ENCODE measurements around the gene AOPEP. TPM values are rescaled to one million over a fixed set of nuclear protein-coding genes. Genes with fewer than 3 reads are reported as not detected.

Gene AOPEP
- total RNA-seq, 1 donor from 2014 or later, result 24.8 TPM

DNA sequence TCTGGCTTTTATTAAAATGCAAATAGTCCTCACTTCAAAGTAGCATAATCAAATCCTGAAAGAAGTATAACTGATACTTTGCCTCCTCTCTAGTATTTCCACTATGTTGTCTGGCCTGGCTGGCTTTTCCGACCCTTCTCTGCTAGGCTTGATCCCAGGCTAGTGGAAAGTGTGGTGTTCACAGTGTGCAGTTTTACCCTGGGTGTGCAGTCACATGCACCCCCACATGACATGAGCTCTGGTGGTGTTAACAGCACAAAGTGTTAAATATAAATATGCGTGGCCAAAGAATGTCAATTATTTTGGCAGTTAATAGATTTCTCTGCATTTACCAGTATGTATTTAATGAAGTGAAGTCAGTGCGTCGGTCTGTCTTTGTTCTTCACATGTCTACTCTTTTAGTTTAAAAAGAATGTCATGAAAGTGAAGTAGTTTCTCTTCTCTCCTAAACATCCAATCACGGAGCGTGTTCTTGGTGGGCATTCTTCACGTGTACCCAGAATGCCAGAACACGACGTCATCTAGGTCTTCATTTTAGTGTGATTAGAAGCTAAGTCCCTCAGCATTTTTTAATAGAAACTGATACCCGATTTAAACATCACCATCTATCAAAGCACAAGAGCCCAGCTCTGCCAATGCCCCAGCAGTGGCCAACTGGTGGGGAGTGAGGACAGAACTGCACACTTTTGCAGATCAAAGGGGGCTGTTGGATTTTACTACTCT lies 304.6 kb downstream of the AOPEP start:
- Mint-ChIP-seq H3K27me3 (ENCODE audit: low read depth) (no peaks in the 10 kb centered on the region), H3K4me1 (peaks cover 20% of the 10 kb centered on the region), H3K36me3 (ENCODE audit: low read depth) (peaks cover 2% of the 10 kb centered on the region), H3K4me3 (no peak overlapping the region), H3K27ac (ENCODE audit: unreplicated experiment) (no peak overlapping the region), H3K9me3 (no peaks in the 10 kb centered on the region)
- TF ChIP-seq, protein P1, sequence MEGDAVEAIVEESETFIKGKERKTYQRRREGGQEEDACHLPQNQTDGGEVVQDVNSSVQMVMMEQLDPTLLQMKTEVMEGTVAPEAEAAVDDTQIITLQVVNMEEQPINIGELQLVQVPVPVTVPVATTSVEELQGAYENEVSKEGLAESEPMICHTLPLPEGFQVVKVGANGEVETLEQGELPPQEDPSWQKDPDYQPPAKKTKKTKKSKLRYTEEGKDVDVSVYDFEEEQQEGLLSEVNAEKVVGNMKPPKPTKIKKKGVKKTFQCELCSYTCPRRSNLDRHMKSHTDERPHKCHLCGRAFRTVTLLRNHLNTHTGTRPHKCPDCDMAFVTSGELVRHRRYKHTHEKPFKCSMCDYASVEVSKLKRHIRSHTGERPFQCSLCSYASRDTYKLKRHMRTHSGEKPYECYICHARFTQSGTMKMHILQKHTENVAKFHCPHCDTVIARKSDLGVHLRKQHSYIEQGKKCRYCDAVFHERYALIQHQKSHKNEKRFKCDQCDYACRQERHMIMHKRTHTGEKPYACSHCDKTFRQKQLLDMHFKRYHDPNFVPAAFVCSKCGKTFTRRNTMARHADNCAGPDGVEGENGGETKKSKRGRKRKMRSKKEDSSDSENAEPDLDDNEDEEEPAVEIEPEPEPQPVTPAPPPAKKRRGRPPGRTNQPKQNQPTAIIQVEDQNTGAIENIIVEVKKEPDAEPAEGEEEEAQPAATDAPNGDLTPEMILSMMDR (conservative IDR thresholded peaks at IDR 0.05), result no peak
- DNase-seq (ENCODE audit: low read depth, low spot score), result no peak

DNA sequence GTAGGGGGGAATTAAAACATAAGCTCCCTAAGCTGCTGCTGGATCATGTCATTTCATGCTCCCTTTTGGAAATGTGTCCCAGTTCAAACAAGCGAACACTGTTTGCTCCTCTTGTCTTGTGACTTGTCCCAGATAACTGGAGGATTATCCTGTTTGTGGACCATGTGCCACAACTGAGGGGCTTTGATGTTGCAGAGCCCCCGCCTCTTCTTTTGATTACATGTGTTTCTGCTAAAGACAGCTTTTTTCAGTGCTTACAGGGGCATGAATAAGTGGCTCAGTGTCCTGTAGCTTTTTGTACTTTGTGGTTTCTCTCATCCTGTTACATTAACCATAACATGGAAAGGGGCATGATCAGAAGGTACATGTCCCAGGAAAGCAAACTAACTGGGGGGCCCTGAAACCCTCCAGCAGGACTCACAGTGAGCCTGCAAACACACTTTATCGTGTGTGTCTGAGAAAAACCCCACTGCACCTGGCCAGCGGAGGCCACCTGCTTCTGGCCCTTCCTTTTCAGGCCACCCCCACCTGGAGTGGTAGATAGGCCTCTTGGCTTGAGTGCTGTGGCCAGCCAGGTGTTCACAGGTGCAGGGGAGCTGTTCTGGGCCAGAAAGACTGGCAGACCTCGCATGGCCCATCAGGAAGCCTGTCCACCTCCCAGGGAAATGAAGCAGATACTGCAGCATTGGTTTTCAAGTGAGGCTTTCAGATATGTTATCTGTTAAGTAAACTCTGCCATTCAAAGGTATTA lies 305.4 kb downstream of the AOPEP start:
- H3K27ac Mint-ChIP-seq (ENCODE audit: unreplicated experiment), result peak overlapping the region; percentile 69
- no peaks in the 10 kb centered on the region for H3K9me3 Mint-ChIP-seq
- TF ChIP-seq, protein P1 (conservative IDR thresholded peaks at IDR 0.05), result no peak
- peaks cover 24% of the 10 kb centered on the region for H3K4me1 Mint-ChIP-seq
- no peak overlapping the region for H3K4me3 Mint-ChIP-seq
- peaks cover 2% of the 10 kb centered on the region for H3K36me3 Mint-ChIP-seq (ENCODE audit: low read depth)
- DNase-seq (ENCODE audit: low read depth, low spot score), result no peak
- H3K27me3 Mint-ChIP-seq (ENCODE audit: low read depth), result no peaks in the 10 kb centered on the region

GRCh38 chr9:95032580-95033341 lies 306.3 kb downstream of the AOPEP start:
- no peak overlapping the region for H3K27ac Mint-ChIP-seq (ENCODE audit: unreplicated experiment)
- no peaks in the 10 kb centered on the region for H3K27me3 Mint-ChIP-seq (ENCODE audit: low read depth)
- DNase-seq (ENCODE audit: low read depth, low spot score), result no peak
- no peaks in the 10 kb centered on the region for H3K9me3 Mint-ChIP-seq
- H3K36me3 Mint-ChIP-seq (ENCODE audit: low read depth), result peaks cover 2% of the 10 kb centered on the region
- TF ChIP-seq, protein P1 (conservative IDR thresholded peaks at IDR 0.05), result no peak
- H3K4me3 Mint-ChIP-seq, result no peak overlapping the region
- peaks cover 24% of the 10 kb centered on the region for H3K4me1 Mint-ChIP-seq

DNA sequence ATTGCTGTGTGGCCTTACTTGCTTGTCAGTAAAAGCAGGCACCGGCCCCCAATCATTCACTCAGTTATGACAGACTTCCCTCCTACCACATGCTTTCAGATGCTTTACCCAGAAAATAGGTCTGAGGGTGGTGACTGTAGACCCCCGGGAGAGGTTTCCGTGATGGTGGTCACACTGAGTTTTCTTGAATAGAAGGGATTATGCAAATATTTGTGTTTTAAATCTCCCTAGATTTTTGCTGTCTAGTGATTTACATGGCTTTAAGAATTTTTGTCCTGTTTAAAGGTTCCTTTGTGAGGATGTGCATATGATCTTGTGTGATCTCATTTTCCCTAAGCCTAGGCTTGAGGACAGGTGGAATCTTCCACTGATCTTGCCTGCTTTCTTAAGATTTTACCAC lies 309.3 kb downstream of the AOPEP start:
- Mint-ChIP-seq H3K4me1 (peaks cover 33% of the 10 kb centered on the region), H3K36me3 (ENCODE audit: low read depth) (peaks cover 4% of the 10 kb centered on the region), H3K9me3 (no peaks in the 10 kb centered on the region), H3K27ac (ENCODE audit: unreplicated experiment) (no peak overlapping the region), H3K27me3 (ENCODE audit: low read depth) (no peaks in the 10 kb centered on the region), H3K4me3 (no peak overlapping the region)
- TF ChIP-seq, protein P1 (conservative IDR thresholded peaks at IDR 0.05), result no peak
- DNase-seq (ENCODE audit: low read depth, low spot score), result no peak

DNA sequence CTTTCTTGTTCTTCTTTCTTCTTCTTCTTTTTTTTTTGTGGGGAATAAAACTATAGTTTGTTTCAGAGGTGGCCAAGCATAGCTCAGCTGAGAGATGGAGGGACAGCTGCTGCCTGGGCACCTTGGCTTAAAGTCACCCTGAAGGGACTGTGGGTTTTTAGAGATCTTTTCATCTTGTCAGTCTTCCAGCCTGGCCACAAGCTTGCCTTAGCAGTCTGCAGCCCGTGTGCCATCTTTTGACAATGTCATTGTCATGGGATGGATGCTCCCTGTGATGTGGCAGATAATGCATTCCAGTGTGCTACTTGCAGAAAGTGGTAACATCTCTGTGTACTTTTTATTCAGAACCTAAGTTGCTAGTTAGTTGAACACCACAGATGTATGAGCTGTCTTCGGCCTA lies 310.2 kb downstream of the AOPEP start:
- Mint-ChIP-seq H3K36me3 (ENCODE audit: low read depth) (peaks cover 4% of the 10 kb centered on the region), H3K27ac (ENCODE audit: unreplicated experiment) (peak overlapping the region; percentile 90), H3K4me1 (peaks cover 33% of the 10 kb centered on the region), H3K27me3 (ENCODE audit: low read depth) (no peaks in the 10 kb centered on the region), H3K4me3 (no peak overlapping the region), H3K9me3 (no peaks in the 10 kb centered on the region)
- no peak for DNase-seq (ENCODE audit: low read depth, low spot score)
- TF ChIP-seq, protein P1 (conservative IDR thresholded peaks at IDR 0.05), result no peak
